Large intestine (tissue), 1 donor: ENCODE data around the gene EPS8. TPM values are rescaled to one million over a fixed set of nuclear protein-coding genes. Genes with fewer than 3 reads are reported as not detected.

ENCODE experiments used
- polyA plus RNA-seq: library from polyadenylated mRNA; unstranded; fragments of 120-200 nt; gene quantifications from one replicate; pipeline ENCODE4 v1.2.1, GENCODE V29; 2013

Gene EPS8
- polyA plus RNA-seq, 1 donor = 61.6 TPM

Other genes with a start within 250 kb of the EPS8 start
- gene STRAP, start 93.0 kb upstream of the EPS8 start, polyA plus RNA-seq = 95.5 TPM
- 68.0 TPM for gene DERA, start 121.9 kb upstream of the EPS8 start, polyA plus RNA-seq